IMR-90 (cell line): Measurements from ENCODE around the gene PYGL. TPM values are rescaled to one million over a fixed set of nuclear protein-coding genes. Genes with fewer than 3 reads are reported as not detected.

Source experiments
- ATAC-seq: fragments of 200-7000 bp; cut with Tn5 transposase; 2 replicates; pipeline ENCODE4 v1.9.1; 2020; ENCODE audit warnings: low read depth, mild to moderate bottlenecking, moderate library complexity
- BruUV-seq: library from RNA; stranded (reverse); fragments of 400-500 nt; replicated peaks from 2 replicates; lab custom pipeline; 2021; lab: Mats Ljungman, UMichigan
- CTCF ChIA-PET: fragments of 300-600 bp; formaldehyde crosslinking; extraction: SDS; loops from one replicate; lab custom pipeline; 2021; ENCODE audit warnings: antibody characterized with exemption; lab: Yijun Ruan, JAX
- POLR2A ChIA-PET: fragments of 300-600 bp; sonication (Branson Sonifier 250); formaldehyde crosslinking; loops from one replicate; lab custom pipeline; 2022; ENCODE audit warnings: antibody characterized with exemption; ENCODE audit not compliant: unreplicated experiment; lab: Charles Lee
- DNase-seq: peaks from one replicate; pipeline ENCODE4 v3.0.0; 2013
- H2AFZ ChIP-seq: replicated peaks from 2 replicates; pipeline ENCODE3; 2013; ENCODE audit warnings: low read length, mild to moderate bottlenecking; ENCODE audit not compliant: poor library complexity
- H2AK5ac ChIP-seq: 2 replicates; pipeline ENCODE4 v1.6.1; 2013; ENCODE audit warnings: low read depth, low read length, inconsistent platforms
- H2AK9ac ChIP-seq: replicated peaks from 2 replicates; pipeline ENCODE3; 2013; ENCODE audit warnings: mild to moderate bottlenecking, low read depth, low read length, moderate library complexity; ENCODE audit not compliant: poor library complexity
- H2BK120ac ChIP-seq: 2 replicates; pipeline ENCODE4 v1.6.1; 2013; ENCODE audit warnings: low read depth, low read length, inconsistent platforms
- H2BK15ac ChIP-seq: 3 replicates; pipeline ENCODE4 v1.6.1; 2013; ENCODE audit warnings: low read depth, low read length, inconsistent platforms
- H2BK20ac ChIP-seq: 2 replicates; pipeline ENCODE4 v1.6.1; 2013; ENCODE audit warnings: low read depth, mild to moderate bottlenecking, inconsistent platforms, low read length, moderate library complexity
- H2BK5ac ChIP-seq: 2 replicates; pipeline ENCODE4 v1.6.1; 2013; ENCODE audit warnings: mild to moderate bottlenecking, low read depth, low read length, inconsistent platforms; ENCODE audit not compliant: poor library complexity, severe bottlenecking
- H3K14ac ChIP-seq: replicated peaks from 2 replicates; pipeline ENCODE4 v1.6.1; 2013; ENCODE audit warnings: low read depth, low read length, inconsistent platforms
- H3K18ac ChIP-seq: 2 replicates; pipeline ENCODE4 v1.6.1; 2013; ENCODE audit warnings: low read depth, low read length, control low read depth
- H3K23ac ChIP-seq: 2 replicates; pipeline ENCODE4 v1.6.1; 2013; ENCODE audit warnings: low read depth, low read length, inconsistent platforms
- H3K27ac ChIP-seq: 2 replicates; pipeline ENCODE4 v1.5.1; 2013; ENCODE audit warnings: mild to moderate bottlenecking, control low read depth, low read length; ENCODE audit not compliant: insufficient read depth
- H3K27me3 ChIP-seq: 2 replicates; pipeline ENCODE4 v1.6.1; 2013; ENCODE audit warnings: low read length; ENCODE audit not compliant: control insufficient read depth, insufficient read depth
- H3K36me3 ChIP-seq: 2 replicates; pipeline ENCODE4 v1.6.1; 2013; ENCODE audit warnings: low read length, mixed read lengths; ENCODE audit not compliant: control insufficient read depth, insufficient read depth
- H3K4ac ChIP-seq: 2 replicates; pipeline ENCODE4 v1.6.1; 2013; ENCODE audit warnings: low read depth, low read length, inconsistent platforms
- H3K4me1 ChIP-seq: 2 replicates; pipeline ENCODE4 v1.6.1; 2013; ENCODE audit warnings: low read length, mixed read lengths; ENCODE audit not compliant: control insufficient read depth, insufficient read depth
- H3K4me2 ChIP-seq: 2 replicates; pipeline ENCODE4 v1.6.1; 2013; ENCODE audit warnings: low read depth, mild to moderate bottlenecking, control low read depth, low read length, moderate library complexity
- H3K4me3 ChIP-seq: 2 replicates; pipeline ENCODE4 v1.5.1; 2013; ENCODE audit warnings: low read depth, mild to moderate bottlenecking, control low read depth, low read length, moderate library complexity; ENCODE audit not compliant: insufficient read depth
- H3K56ac ChIP-seq: 2 replicates; pipeline ENCODE4 v1.6.1; 2013; ENCODE audit warnings: low read length, inconsistent platforms; ENCODE audit not compliant: insufficient read depth; ENCODE audit errors: extremely low read depth
- H3K79me1 ChIP-seq, 2 experiments: 2 replicates each; pipeline ENCODE4 v1.6.1; 2013; ENCODE audit warnings: low read length in 2 of 2, inconsistent platforms in 1 of 2, low read depth in 1 of 2
- H3K9ac ChIP-seq: 2 replicates; pipeline ENCODE4 v1.6.1; 2013; ENCODE audit warnings: low read depth, low read length, control low read depth
- H3K9me1 ChIP-seq: 2 replicates; pipeline ENCODE4 v1.6.1; 2013; ENCODE audit warnings: low read length, inconsistent platforms; ENCODE audit not compliant: insufficient read depth
- H3K9me3 ChIP-seq: 2 replicates; pipeline ENCODE4 v1.6.1; 2013; ENCODE audit warnings: low read length; ENCODE audit not compliant: control insufficient read depth, insufficient read depth
- H4K20me1 ChIP-seq: 2 replicates; pipeline ENCODE4 v1.6.1; 2013; ENCODE audit warnings: low read length, inconsistent platforms; ENCODE audit not compliant: insufficient read depth
- H4K5ac ChIP-seq: 2 replicates; pipeline ENCODE4 v1.6.1; 2013; ENCODE audit warnings: mild to moderate bottlenecking, low read depth, low read length, control low read depth
- H4K8ac ChIP-seq, 2 experiments: 2 replicates each; pipeline ENCODE4 v1.6.1; 2013; ENCODE audit warnings: low read depth in 2 of 2, low read length in 2 of 2, control low read depth in 1 of 2, inconsistent platforms in 1 of 2
- H4K91ac ChIP-seq: 2 replicates; pipeline ENCODE4 v1.6.1; 2013; ENCODE audit warnings: low read depth, low read length, inconsistent platforms; ENCODE audit not compliant: insufficient read depth
- BHLHE40 ChIP-seq: fragments of 150-350 bp; IDR thresholded peaks from 2 replicates; pipeline ENCODE4 v1.6.1; 2016; ENCODE audit warnings: mild to moderate bottlenecking, low read depth, low read length
- CEBPB ChIP-seq: IDR thresholded peaks from 2 replicates; pipeline ENCODE4 v1.6.1; 2012; ENCODE audit warnings: low read depth, low read length, improper control_type of control experiment
- CHD1 ChIP-seq: IDR thresholded peaks from 2 replicates; pipeline ENCODE4 v1.6.1; 2012; ENCODE audit warnings: low read depth, low read length, improper control_type of control experiment
- CTCF ChIP-seq: conservative IDR thresholded peaks from 2 replicates; pipeline ENCODE4 v1.5.1; 2012; ENCODE audit warnings: mild to moderate bottlenecking, low read depth, low read length, improper control_type of control experiment
- FOS ChIP-seq: fragments of 150-350 bp; IDR thresholded peaks from 2 replicates; pipeline ENCODE4 v1.6.1; 2016; ENCODE audit warnings: low read depth, low read length
- MAFK ChIP-seq: IDR thresholded peaks from 2 replicates; pipeline ENCODE4 v1.6.1; 2012; ENCODE audit warnings: low read depth, low read length, improper control_type of control experiment
- MAZ ChIP-seq: IDR thresholded peaks from 2 replicates; pipeline ENCODE4 v1.6.1; 2012; ENCODE audit warnings: low read depth, mild to moderate bottlenecking, low read length, improper control_type of control experiment, moderate library complexity, borderline replicate concordance
- MXI1 ChIP-seq: IDR thresholded peaks from 2 replicates; pipeline ENCODE4 v1.6.1; 2012; ENCODE audit warnings: low read depth, mild to moderate bottlenecking, low read length, moderate library complexity, borderline replicate concordance
- NFE2L2 ChIP-seq: fragments of 150-350 bp; IDR thresholded peaks from 2 replicates; pipeline ENCODE4 v1.6.1; 2016; ENCODE audit warnings: low read depth, mild to moderate bottlenecking, low read length
- POLR2A ChIP-seq: IDR thresholded peaks from 2 replicates; pipeline ENCODE4 v1.6.1; 2012; ENCODE audit warnings: mild to moderate bottlenecking, low read depth, low read length
- RAD21 ChIP-seq: IDR thresholded peaks from 2 replicates; pipeline ENCODE4 v1.6.1; 2012; ENCODE audit warnings: low read length, improper control_type of control experiment
- RCOR1 ChIP-seq: IDR thresholded peaks from 2 replicates; pipeline ENCODE4 v1.6.1; 2012; ENCODE audit warnings: mild to moderate bottlenecking, low read length, improper control_type of control experiment; ENCODE audit not compliant: insufficient replicate concordance
- RFX5 ChIP-seq: IDR thresholded peaks from 2 replicates; pipeline ENCODE4 v1.8.0; 2012; ENCODE audit warnings: low read depth, mild to moderate bottlenecking, low read length, moderate library complexity
- SMC3 ChIP-seq: fragments of 150-350 bp; IDR thresholded peaks from 2 replicates; pipeline ENCODE4 v1.6.1; 2016; ENCODE audit warnings: low read depth, mild to moderate bottlenecking, antibody characterized with exemption, low read length, moderate library complexity
- USF2 ChIP-seq: fragments of 150-350 bp; IDR thresholded peaks from 2 replicates; pipeline ENCODE4 v1.6.1; 2017; ENCODE audit warnings: mild to moderate bottlenecking, antibody characterized with exemption, low read length, low read depth
- WGBS, 2 experiments: methylation state at CpG; one replicate each; pipeline versions ENCODE4 v1.1.5 to v1.1.7; 2013; ENCODE audit warnings: missing lambda C conversion rate in 2 of 2; ENCODE audit not compliant: insufficient read length in 1 of 2; ENCODE audit errors: extremely low coverage in 2 of 2; 5-methylcytosine and 5-hydroxymethylcytosine counted together
- dilution Hi-C: fragments of 300-500 bp; cut with HindIII; formaldehyde crosslinking; loops from one replicate; pipeline ENCODE4 v1.14.3; 2018; ENCODE audit warnings: low sequenced_read_pairs; ENCODE audit not compliant: unreplicated experiment
- in situ Hi-C: fragments of 300-500 bp; cut with MboI; formaldehyde crosslinking; loops from 3 replicates; pipeline ENCODE4 v1.14.3; 2019; ENCODE audit warnings: low sequenced_read_pairs, inconsistent platforms, mixed read lengths
- intact Hi-C: fragments of 100-400 bp; cut with micrococcal nuclease; formaldehyde crosslinking; loops from 2 replicates; pipeline ENCODE4 v1.10.0; 2022
- polyA plus RNA-seq, 3 experiments: library from polyadenylated mRNA; depleted of rRNA; stranded (reverse); fragments of >200 nt; gene quantifications; 2 replicates each; pipeline ENCODE4 v1.2.3, GENCODE V29; 2012; ENCODE audit warnings: low replicate concordance in 1 of 3
- total RNA-seq: library from RNA; depleted of rRNA; stranded (reverse); fragments of >200 nt; gene quantifications from 2 replicates; pipeline ENCODE4 v1.2.3, GENCODE V29; 2012
- TF ChIP-seq, protein P1 (sequence below): fragments of 150-350 bp; IDR thresholded peaks from 2 replicates; pipeline ENCODE4 v1.6.1; 2016; ENCODE audit warnings: low read depth, mild to moderate bottlenecking, low read length, moderate library complexity, borderline replicate concordance

Gene PYGL
- total and polyA plus RNA-seq, 2 of the 4 experiments (the other 2 are of a cell fraction): 52.3 to 70.4 TPM

- no CpG with 5 or more reads among the region's 2 CpGs for WGBS, 2 experiments
- H3K9ac ChIP-seq: no peak overlapping the region
- POLR2A ChIA-PET: no interaction called here
These were observed 69.5 kb downstream of the PYGL start for GRCh38 chr14:50874757-50875156.

More at GRCh38 chr14:50874757-50875156, 69.5 kb downstream of the PYGL start:
- Histone ChIP-seq H3K27me3 (peaks cover 14% of the 10 kb centered on the region), H3K4ac (no peak overlapping the region), H3K23ac (no peak overlapping the region), H3K36me3 (no peaks in the 10 kb centered on the region), H3K4me2 (no peak overlapping the region), H4K8ac (no peak overlapping the region), H3K27ac (no peak overlapping the region), H3K14ac (no peak overlapping the region), H3K9me1 (no peaks in the 10 kb centered on the region), H2AFZ (no peak overlapping the region), H3K18ac (no peak overlapping the region), H3K9me3 (no peaks in the 10 kb centered on the region), H3K4me1 (no peaks in the 10 kb centered on the region), H4K91ac (no peak overlapping the region), H3K79me1 (no peaks in the 10 kb centered on the region), H4K20me1 (no peaks in the 10 kb centered on the region), H2BK20ac (no peak overlapping the region), H2AK9ac (no peak overlapping the region), H3K4me3 (no peak overlapping the region), H3K56ac (no peak overlapping the region), H2BK120ac (no peak overlapping the region), H2BK5ac (no peak overlapping the region), H2AK5ac (no peak overlapping the region), H2BK15ac (no peak overlapping the region), H4K5ac (no peak overlapping the region)
- CTCF ChIA-PET: interaction anchor here (1.3 kb wide), 1 partner anchor 81 kb away, joined by 3 read pairs; no protein-coding TSS in a partner anchor
- no TSS peak for BruUV-seq
- ATAC-seq (no peak), DNase-seq (no peak)
- TF ChIP-seq BHLHE40: no peak
- TF ChIP-seq RCOR1: no peak
- no peak for TF ChIP-seq MXI1
- TF ChIP-seq RAD21: no peak
- no peak for TF ChIP-seq NFE2L2
- no peak for TF ChIP-seq SMC3
- TF ChIP-seq RFX5: no peak
- no peak for TF ChIP-seq POLR2A
- TF ChIP-seq CTCF: no peak
- TF ChIP-seq, protein P1, sequence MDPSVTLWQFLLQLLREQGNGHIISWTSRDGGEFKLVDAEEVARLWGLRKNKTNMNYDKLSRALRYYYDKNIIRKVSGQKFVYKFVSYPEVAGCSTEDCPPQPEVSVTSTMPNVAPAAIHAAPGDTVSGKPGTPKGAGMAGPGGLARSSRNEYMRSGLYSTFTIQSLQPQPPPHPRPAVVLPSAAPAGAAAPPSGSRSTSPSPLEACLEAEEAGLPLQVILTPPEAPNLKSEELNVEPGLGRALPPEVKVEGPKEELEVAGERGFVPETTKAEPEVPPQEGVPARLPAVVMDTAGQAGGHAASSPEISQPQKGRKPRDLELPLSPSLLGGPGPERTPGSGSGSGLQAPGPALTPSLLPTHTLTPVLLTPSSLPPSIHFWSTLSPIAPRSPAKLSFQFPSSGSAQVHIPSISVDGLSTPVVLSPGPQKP: no peak
- no peak for TF ChIP-seq FOS
- no peak for TF ChIP-seq MAFK
- TF ChIP-seq CHD1: no peak
- TF ChIP-seq CEBPB: no peak
- TF ChIP-seq USF2: no peak
- TF ChIP-seq MAZ: no peak
- intact Hi-C loops (no loop called here), dilution Hi-C loops (no loop called here), in situ Hi-C loops (no loop called here)
